GM19023 (cell line): ENCODE data around the gene RAPGEF4.

Source experiments
- ATAC-seq: cut with Tn5 transposase; IDR thresholded peaks from one replicate; pipeline ENCODE4 v1.9.1; 2021; ENCODE audit warnings: mild to moderate bottlenecking, moderate library complexity; ENCODE audit not compliant: unreplicated experiment

RAPGEF4 gene

GRCh38 chr2:172856606-172857005 lies 121.0 kb downstream of the RAPGEF4 start:
- ATAC-seq: no peak

- ATAC-seq: no peak
Measured at GRCh38 chr2:172858473-172858745, 122.8 kb downstream of the RAPGEF4 start.

- no peak for ATAC-seq
Measured at GRCh38 chr2:172859581-172860335, 124.1 kb downstream of the RAPGEF4 start.

GRCh38 chr2:172860336-172860707 lies 124.7 kb downstream of the RAPGEF4 start:
- no peak for ATAC-seq

- no peak for ATAC-seq
Measured at GRCh38 chr2:172861098-172861497, 125.5 kb downstream of the RAPGEF4 start.

- no peak for ATAC-seq
Measured at GRCh38 chr2:172861656-172862476, 126.2 kb downstream of the RAPGEF4 start.

- ATAC-seq: no peak
Measured at GRCh38 chr2:172863341-172863740, 127.7 kb downstream of the RAPGEF4 start.

- ATAC-seq: no peak
Measured at GRCh38 chr2:172864182-172864581, 128.5 kb downstream of the RAPGEF4 start.

- no peak for ATAC-seq
Measured at GRCh38 chr2:172865422-172865821, 129.8 kb downstream of the RAPGEF4 start.

GRCh38 chr2:172869861-172870260 lies 134.2 kb downstream of the RAPGEF4 start:
- ATAC-seq: no peak

GRCh38 chr2:172870396-172870795 lies 134.8 kb downstream of the RAPGEF4 start:
- no peak for ATAC-seq

- ATAC-seq: no peak
Measured at GRCh38 chr2:172877826-172878225, 142.2 kb downstream of the RAPGEF4 start.

GRCh38 chr2:172878260-172878659 lies 142.6 kb downstream of the RAPGEF4 start:
- ATAC-seq: no peak

GRCh38 chr2:172884336-172884735 lies 148.7 kb downstream of the RAPGEF4 start:
- no peak for ATAC-seq

GRCh38 chr2:172885996-172886395 lies 150.4 kb downstream of the RAPGEF4 start:
- no peak for ATAC-seq

- no peak for ATAC-seq
Measured at GRCh38 chr2:172887280-172887679, 151.6 kb downstream of the RAPGEF4 start.

GRCh38 chr2:172888714-172889669 lies 153.3 kb downstream of the RAPGEF4 start:
- ATAC-seq: no peak

- no peak for ATAC-seq
Measured at GRCh38 chr2:172889768-172890430, 154.3 kb downstream of the RAPGEF4 start.

- ATAC-seq: no peak
Measured at GRCh38 chr2:172893111-172893510, 157.5 kb downstream of the RAPGEF4 start.

GRCh38 chr2:172893671-172894070 lies 158.0 kb downstream of the RAPGEF4 start:
- ATAC-seq: no peak
